Measurements from ENCODE around the gene LPAR1.

Gene LPAR1

DNA sequence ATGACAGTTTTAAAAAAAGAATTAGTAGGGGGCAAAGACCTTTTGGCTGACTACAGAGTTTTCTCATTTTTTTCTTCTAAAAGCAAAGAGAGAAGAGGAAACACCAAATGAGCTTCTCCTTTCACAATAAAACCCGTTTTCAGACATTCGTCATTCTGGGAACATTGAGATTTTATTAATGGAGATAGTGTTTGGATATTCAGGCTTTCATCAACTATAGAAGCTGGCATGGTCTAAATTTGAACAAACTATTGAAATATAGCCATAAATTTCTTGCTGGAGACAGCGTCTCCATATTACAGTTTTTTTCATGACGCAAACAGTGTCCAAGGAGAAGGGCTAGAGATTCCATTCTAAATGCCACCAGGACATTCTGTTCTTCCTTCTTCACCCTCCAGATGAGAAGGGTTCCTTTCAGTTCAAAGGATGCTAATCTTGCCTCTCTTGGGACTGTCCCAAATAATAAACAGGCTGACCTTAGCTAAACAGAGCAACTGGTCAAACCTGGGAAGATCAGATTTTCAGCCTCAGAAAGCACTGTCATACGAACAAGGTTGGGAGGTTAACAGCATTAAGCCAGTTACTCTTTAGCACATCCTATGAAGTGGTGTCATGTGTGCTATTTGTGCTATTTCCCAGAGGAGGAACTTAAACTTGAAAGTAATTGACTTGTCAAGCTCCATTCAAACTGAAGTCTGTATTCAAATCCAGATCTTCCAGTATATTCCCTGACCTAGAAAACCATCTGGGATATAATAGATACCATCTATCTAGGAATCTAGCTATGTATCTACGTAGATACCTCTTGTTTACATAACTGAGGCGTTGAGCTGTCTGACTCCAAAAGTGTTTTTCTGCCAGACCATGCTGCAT is 125.6 kb downstream of the LPAR1 start:
- DNase-seq = no peak

DNA sequence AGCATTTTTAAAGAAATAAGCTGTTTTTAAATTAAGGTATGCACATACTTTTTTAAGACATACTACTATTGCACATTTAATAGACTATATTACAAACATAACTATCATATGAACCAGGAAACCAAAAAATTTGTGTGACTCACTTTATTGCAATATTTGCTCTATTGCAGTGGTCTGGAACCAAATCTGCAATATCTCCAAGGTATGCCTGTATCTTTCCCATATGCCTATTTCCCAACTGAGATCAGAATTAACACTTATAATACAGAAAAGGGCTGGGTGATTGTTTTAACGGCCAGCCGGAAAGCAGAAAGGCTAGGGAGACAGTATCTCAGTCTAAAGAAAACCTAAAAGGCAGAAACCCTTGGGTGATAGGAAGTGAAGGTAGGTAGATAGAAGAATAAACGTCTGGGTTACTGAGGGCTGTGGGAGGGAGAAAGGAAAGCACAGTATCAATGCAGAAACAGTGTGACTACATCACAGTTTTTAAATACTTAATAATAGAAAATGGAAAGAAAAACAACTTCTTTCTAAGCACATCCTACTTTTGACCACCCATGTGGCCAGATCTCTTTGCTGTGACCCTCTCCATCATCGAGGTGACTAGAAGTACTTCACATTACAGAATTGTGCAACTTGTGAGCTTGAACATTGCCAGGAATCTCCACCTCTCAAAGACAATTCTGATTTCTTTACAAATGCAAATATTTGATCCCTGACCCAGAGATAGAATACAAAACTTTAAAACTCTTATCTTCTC is 126.4 kb downstream of the LPAR1 start:
- no peak for DNase-seq

DNA sequence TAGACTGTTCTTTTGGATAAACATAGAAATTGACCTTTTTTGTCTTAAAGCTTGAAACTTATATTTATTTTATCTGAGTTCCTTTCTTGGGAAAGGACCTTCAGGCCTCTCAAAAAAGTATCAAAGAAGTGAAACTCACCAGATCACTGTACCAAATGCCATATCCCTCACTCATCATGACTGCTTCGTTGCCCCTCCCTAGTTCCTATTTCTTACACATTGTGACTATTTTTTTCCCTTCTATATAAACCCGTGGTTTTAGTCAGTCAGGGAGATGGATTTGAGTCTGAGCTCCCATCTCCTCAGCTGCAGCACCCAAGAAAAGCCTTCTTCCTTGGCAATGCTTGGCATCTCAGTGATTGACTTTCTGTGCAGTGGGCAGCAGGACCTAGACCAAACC is 129.4 kb downstream of the LPAR1 start:
- no peak for DNase-seq

DNA sequence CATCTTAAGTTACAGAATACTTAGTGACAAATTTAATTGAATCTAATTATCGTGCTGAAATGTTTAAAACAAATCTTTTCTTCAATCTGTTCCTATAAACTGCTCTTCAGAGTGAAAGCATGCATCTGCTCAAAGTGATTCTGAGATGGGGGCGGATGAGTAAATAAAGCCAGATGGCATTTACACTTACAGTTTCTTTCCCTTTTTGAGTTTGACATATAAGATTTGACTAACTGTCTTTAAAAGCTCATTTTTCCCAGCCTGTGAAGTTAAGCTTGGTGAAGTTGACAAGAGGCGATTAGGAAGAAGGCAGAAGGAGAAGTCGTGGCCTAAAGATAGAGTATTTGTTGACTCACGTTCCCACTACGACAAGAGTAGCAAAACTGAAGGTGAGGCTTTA is 137.4 kb downstream of the LPAR1 start:
- DNase-seq = no peak

DNA sequence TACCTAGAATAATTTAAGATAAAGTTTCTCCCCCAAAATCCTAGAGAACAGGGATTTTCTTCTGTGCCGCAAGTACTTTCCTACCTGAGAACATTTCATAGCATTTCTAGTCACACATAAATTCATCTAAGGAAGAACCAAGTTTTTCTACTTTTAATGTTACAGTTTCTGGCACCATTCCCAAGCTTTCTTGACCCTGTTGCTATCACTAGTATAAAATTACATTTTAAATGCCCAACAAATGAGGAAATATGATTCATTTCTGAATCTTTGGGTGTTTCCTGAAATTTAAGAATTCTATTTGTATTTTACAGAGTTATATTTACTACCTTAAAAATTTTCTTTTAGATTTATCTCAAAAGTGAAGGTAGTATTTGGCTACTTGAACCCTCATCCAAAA is 137.8 kb downstream of the LPAR1 start:
- DNase-seq = no peak

DNA sequence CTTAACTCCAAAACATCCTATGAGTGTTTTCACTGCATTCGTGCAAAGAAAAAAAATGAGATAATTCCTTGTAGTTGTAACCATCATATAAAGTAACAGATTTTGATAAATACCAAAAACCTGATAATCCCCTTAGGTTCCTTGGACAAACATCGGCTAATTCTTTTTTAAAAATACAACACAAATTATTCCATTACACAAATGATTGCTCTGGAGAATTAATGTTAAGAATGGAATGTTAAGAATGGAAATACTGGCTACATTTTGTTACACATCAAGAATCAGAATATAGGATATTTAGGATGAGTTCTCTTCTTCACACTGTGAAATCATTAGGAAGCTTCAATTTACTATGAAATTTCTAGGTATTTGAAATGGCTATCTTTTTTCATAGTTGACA is 139.4 kb downstream of the LPAR1 start:
- DNase-seq = no peak

DNA sequence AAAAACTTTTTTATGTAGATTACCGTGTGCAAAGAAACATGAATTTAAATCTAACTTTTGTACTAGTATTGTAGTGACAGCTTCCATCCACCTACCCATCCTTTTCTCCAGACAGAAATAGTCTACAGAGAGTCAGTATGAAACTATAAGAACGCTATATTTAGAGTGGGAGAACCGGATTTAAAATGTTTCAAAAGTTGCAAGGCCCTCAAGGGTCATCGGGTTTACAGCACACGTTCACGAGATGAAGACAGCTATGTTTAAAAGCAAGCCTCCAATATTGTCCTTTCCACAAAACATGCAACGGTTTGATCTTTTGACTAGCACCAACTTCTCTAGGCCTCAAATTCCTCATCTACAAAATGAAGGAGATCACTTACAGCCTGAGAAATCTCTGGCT is 139.9 kb downstream of the LPAR1 start:
- no peak for DNase-seq

DNA sequence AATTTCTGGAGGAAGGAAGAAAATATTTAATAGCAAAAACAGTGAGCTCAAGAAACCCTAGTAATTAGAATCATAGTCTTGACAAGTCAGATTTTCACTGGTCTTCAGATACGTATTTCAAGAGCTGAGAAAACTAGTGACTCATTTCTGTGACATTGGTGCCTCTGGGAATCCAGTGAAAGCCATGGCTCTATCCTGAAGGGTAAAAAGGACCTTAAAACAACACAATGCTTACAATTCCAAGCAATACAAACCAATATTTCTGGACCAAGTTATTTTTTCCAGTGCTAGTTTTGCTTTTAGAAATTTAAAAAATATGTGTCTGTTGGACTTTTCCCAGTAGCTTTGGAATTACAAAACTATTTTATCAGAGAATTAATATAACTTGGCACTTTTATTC is 140.3 kb downstream of the LPAR1 start:
- DNase-seq = no peak

DNA sequence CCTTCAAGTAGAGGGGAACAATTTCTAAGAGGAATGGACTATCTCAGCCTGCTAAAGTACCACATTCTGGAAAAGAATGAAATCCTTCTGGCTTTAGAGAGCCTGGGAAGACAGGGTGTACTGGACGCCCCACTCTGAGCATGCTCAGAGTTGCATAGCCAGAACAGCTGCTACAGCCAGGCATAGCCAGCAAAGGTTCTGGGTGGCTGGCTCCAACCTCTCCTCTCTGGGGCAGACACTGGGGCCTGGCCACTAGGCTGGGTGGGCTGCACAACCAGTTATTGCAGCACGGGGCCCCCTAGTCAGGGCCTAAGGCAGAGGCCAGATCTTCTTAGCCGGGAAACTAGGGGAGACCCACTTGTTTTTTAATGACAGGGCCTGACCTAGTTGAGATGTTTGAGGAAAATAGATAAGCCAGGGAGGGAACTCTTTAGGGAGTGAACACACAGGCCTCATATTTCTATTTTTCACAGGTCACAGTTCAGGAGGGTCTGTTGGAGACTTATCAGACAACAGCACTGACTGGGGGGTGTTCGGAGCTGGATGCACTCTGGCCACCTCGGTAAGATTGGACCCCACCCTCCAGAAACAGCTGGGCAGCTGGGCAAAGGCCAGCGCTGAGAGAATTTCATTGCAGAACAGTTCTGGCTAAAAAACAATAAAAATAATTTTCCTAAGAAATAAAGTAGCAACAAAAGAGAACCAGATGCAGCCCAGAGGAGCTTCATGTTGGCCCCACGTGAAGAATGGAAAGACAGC is 142.9 kb downstream of the LPAR1 start:
- DNase-seq = no peak

DNA sequence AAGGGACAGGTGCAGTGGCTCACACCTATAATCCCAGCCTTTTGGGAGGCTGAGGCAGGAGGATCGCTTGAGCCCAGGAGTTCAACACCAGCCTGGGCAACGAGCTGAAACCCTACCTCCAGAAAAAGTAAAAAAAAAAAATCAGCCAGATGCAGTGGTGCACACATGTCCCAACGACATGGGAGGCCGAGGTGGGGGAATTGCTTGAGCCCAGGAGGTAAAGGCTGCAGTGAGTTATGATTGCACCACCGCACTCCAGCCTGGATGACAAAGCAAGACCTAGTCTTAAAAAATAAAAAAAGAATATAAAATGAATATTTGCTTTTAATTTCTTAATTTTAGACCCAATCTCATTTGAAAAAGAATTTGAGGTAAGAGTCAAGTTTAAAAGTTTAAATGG is 143.5 kb downstream of the LPAR1 start:
- no peak for DNase-seq

DNA sequence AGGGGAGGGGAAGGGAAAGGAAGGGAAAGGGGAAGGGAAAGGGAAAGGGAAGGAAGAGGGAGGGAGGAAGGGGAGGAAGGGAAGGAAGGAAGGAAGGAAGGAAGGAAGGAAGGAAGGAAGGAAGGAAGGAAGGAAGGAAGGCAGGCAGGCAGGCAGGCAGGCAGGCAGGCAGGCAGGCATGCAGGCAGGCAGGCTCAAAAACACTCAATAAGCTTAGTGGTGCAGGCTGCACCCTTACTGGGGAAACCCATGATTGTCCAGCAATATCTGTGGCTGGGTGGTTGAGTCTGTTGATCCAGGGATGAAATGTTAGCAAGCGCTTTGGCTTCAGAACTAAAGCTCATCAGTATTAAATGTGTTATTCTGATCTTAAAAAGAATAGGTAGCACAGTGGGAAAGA is 145.6 kb downstream of the LPAR1 start:
- DNase-seq = no peak

DNA sequence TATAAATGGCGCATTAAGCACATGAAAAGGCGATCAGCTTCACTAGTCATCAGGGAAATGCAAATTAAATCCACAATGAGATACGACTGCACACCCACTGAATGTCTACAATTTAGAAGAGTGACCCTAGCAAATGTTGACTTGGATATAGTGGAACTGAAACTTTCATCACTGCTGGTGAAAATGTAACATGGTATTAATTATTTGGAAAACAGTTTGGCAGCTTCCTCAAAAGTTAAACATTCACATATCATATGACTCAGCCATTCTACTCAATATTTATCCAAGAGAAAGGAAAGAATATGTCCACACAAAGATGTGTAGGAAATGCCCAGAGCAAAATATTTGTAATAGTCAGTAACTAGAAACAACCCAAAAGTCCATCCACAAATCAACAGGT is 146.5 kb downstream of the LPAR1 start:
- DNase-seq = no peak

DNA sequence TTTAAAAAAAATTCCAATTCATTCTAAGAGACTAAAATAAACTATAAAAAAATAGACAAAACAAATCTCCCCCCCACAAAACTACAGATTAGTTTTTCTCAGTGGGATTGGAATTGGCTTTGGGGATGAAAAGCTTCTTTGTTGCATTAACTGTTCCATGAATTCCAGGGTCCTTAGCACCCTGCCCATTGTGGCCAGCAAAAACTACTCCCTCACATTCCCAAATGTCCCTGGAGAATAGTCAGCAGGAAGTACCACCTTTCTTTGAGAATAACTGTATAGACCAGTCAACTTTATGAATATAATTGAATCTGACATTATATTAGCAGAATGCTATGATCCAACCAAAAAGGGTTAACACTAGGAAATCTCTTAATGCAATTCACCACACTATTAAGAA is 147.9 kb downstream of the LPAR1 start:
- no peak for DNase-seq

DNA sequence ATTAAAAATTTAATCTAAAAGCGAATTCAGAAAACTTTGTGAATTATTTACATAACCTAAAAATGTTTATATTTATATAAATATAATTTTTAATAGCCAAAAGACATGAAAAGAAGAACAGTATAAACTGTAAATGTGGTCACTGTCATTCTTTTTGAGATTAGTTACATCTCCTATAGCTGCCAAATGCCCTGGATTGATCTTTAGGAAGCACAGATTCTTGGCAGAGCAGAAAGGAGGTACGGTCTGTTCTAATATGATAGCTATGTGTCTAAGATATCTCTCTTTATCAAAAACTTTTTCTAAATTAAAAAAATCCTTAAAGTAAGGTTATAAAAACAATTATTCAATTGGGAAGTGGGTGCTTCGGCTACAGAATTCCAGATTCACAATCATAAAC is 151.0 kb downstream of the LPAR1 start:
- DNase-seq = no peak

DNA sequence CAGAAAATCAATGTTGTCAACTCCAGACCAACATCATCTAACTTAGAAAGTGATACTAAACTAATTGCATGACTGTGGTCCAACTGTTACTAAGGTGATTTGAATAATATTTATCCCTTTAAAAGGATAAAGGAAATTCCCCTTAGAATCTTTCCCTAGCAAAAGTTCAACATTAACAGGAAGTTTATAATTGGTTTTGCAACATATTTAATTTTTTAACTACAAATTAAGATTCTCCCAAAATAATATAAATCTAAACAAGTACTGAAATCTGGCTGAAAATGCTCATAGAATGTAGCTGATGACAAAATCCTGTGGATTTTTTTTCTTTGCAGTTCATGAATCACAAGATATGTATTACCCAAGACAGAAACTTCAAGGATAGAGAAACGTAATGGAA is 151.4 kb downstream of the LPAR1 start:
- DNase-seq = no peak

DNA sequence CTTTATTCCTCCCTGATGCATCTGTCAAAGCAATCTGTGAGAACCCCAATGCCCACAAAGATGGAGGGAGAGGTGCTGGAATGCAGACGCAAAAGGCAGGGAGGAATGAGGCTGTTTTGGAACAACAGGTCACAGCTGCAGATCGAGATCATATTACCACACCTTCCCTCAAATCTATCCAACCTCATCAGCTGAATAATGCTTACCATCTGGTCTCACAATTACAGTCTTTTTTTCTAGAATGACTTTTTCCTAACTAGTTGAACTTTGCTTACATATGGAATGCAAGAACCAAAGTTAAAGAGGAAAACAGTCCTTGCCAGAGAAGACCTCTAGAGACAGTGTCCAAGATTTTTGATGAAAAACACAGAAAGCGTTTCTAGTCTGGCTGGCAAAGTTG is 158.1 kb downstream of the LPAR1 start:
- no peak for DNase-seq

DNA sequence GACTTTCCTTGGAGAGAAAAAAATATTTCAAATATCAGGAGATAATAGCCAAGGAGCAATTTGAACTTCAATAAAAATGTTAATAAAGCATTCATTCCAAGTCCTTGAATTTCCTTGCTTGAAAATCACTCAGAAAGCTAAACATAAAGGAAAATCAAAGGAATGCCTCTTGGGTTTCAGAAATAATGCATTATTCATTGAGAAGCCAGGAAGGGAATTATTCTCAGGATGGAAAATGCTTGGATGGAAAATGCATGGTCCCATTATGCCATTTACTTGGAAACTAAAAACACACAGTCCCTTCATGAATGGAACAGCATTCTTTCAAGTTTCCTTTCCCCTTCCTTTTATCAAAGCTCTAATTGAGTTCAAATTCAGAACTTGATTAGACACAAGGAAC is 160.9 kb downstream of the LPAR1 start:
- DNase-seq = no peak

DNA sequence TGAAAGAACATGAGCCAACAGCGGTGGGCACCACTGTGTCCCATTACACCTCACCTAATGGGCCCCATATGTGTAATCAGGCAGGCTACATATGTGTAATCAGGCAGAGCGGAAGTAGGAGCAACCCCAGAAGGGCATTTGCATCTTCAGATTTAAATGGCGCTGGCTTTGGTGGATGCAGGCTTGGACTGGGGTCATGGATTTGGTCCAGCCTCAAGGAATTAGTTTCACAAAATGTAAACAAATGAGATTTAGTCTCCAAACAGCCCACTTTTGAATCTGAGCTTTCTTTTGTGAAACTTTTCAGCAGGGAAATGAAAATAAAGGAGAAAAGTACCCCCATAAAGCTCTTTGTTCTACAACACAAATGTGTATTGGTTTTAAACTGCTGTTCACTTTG is 161.3 kb downstream of the LPAR1 start:
- DNase-seq = no peak

DNA sequence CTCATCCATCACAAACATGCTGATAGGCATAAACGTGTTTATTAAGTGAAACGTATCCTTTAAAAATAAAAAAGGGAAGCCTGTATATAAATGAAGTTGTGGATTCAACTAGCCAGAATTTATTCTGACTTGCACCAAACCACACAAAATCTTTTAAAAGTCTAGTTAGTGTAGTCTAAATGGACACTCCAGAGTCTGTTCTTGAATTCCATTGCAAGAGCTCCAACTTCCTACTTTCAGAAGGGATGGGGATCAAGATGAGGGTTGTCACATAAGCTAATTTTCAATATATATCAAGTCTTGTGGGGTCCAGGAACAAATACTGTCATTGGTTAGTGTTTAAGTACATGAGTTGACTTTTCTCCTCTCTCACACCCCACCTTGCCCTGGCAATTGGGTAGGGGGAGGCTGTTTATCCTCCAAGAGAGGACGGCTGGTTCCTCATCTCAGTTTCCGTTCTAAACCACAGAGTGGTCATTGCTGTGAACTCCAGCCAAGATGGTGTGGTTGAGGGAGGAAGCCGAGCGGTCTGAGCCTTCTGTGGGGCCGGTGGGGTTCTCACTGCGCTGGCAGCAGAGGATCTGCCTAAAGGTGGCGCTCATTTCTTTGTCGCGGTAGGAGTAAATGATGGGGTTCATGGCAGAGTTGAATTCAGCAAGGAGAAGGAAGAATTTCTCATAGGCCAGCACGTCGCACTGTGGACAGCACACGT is 163.2 kb downstream of the LPAR1 start:
- DNase-seq = peak; percentile 58 to 59

DNA sequence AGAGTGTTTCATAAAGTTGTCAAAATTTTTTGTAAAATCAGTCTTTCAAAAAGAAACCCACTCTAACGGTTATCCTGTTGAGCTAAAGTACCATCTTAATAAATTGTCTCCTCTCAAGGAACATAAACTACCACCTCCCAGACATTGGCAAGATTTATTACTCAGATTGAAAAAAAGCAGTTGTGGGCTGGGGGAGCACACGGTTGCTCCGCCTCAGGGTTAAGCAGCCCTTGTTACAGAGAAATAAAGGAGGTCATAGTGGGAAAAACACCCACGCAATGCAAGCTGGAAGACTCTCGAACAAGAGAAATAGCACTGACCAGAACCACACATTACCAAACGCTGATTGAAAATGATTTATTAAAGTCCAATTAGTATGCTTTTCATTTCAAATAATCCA is 165.3 kb downstream of the LPAR1 start:
- DNase-seq = no peak

DNA sequence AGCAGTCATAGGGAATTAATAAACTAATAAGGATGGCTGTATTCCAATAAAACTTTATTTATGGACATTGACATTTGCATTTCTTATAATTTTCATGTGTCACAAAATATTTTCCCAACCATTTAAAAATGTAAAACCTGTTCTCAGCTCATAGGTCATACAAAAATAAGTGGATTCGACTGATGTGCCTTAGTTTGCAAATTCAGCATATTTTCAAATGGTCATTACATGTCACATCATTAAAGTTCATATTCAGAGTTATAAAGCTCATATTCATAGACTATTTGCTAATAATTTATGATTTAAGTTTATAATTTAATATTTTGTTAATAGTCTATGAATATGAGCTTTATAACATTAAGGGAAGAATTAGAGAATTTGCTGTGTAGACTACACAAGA is 166.5 kb downstream of the LPAR1 start:
- DNase-seq = no peak

DNA sequence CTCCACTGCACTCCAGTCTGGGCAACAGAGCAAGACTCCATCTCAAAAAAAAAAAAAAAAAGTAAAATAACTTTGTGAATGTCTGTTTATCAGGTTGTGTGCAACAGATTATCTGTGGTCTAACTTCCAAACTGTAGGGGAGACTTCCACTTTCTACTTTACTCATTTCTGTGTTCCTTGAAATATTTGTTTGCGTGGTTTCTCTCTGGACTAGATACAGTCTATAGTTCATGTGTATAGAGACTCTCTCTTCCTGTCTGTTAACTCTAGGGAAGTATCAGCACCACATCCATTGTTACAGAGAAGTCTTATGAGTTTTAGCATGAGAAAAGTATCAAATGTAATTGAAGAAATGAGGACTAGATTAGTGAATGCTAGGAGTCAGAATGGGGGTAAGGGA is 168.3 kb downstream of the LPAR1 start:
- DNase-seq = no peak

DNA sequence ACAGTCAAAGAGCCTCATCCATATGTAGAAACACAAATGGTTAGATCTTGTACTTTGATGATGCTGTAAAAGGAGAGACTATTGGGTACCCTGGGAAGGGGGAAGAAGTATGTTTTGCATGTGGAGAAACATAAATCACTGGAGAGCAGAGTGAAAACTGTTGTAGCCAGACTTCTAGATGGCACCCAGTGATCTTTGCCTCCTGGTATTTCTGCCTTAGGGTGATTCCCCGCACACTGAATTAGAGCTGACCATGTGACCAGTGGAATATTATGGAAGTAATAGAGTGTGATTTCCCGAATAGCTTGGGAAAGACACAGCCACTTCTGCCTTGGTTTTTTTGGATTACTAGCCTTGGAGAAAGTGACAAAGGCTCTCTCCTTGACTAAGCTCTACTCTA is 174.3 kb downstream of the LPAR1 start:
- no peak for DNase-seq

All from AML-193 (cell line).